WTC11 (cell line): Measurements from ENCODE around the gene CELSR1. TPM values are rescaled to one million over a fixed set of nuclear protein-coding genes. Genes with fewer than 3 reads are reported as not detected.
A peak's percentile ranks its signal among the peaks of the same experiment; 100 is the strongest.

Experiments
- ATAC-seq: fragments of 200-7000 bp; cut with Tn5 transposase; 2 replicates; pipeline ENCODE4 v1.10.0; 2021; ENCODE audit warnings: mild to moderate bottlenecking, moderate library complexity
- CTCF ChIA-PET: fragments of 300-600 bp; sonication (Branson Sonifier 250); formaldehyde crosslinking; loops from one replicate; lab custom pipeline; 2021; ENCODE audit warnings: antibody characterized with exemption; lab: Charles Lee
- POLR2A ChIA-PET: fragments of 350-600 bp; sonication (Branson Sonifier 250); formaldehyde crosslinking; loops from one replicate; lab custom pipeline; 2021; ENCODE audit warnings: antibody characterized with exemption; lab: Charles Lee
- DNase-seq: peaks from one replicate; pipeline ENCODE4 v3.0.0; 2021; ENCODE audit warnings: low spot score
- H3K27ac Mint-ChIP-seq: 2 replicates; pipeline ENCODE4 v1.8.0; 2021; ENCODE audit warnings: mixed read lengths
- H3K27me3 Mint-ChIP-seq: 2 replicates; pipeline ENCODE4 v1.8.0; 2021; ENCODE audit warnings: low read depth, mild to moderate bottlenecking, moderate library complexity, mixed read lengths
- H3K36me3 Mint-ChIP-seq: 2 replicates; pipeline ENCODE4 v1.8.0; 2021; ENCODE audit warnings: mixed read lengths
- H3K4me1 Mint-ChIP-seq: 2 replicates; pipeline ENCODE4 v1.8.0; 2022; ENCODE audit warnings: mixed read lengths
- H3K4me3 Mint-ChIP-seq: 2 replicates; pipeline ENCODE4 v1.8.0; 2021; ENCODE audit warnings: mild to moderate bottlenecking, moderate library complexity, mixed read lengths
- H3K9me3 Mint-ChIP-seq: 2 replicates; pipeline ENCODE4 v1.8.0; 2021; ENCODE audit warnings: mixed read lengths
- CDX4 ChIP-seq: fragments of 250-450 bp; sonication (Bioruptor Pico); IDR thresholded peaks from 2 replicates; pipeline ENCODE4 v1.9.0; 2021; ENCODE audit warnings: moderate library complexity, mild to moderate bottlenecking, inconsistent platforms, borderline replicate concordance
- E2F1 ChIP-seq: sonication (generic); formaldehyde crosslinking; IDR thresholded peaks from 2 replicates; pipeline ENCODE4 v1.8.0; 2022; ENCODE audit warnings: mild to moderate bottlenecking, missing genetic modification reagents
- EMX1 ChIP-seq: fragments of 250-450 bp; sonication (Bioruptor Pico); IDR thresholded peaks from 2 replicates; pipeline ENCODE4 v1.8.0; 2021; ENCODE audit warnings: mild to moderate bottlenecking
- FOXP4 ChIP-seq: sonication (generic); formaldehyde crosslinking; IDR thresholded peaks from 2 replicates; pipeline ENCODE4 v1.8.0; 2022; ENCODE audit warnings: mild to moderate bottlenecking, missing genetic modification reagents
- IRF2 ChIP-seq: sonication (generic); formaldehyde crosslinking; IDR thresholded peaks from 2 replicates; pipeline ENCODE4 v1.8.0; 2022; ENCODE audit warnings: low read depth, missing genetic modification reagents, borderline replicate concordance
- MAX ChIP-seq: sonication (generic); formaldehyde crosslinking; IDR thresholded peaks from 2 replicates; pipeline ENCODE4 v1.8.0; 2022; ENCODE audit warnings: mild to moderate bottlenecking, missing genetic modification reagents
- MLX ChIP-seq: sonication (generic); formaldehyde crosslinking; IDR thresholded peaks from 2 replicates; pipeline ENCODE4 v1.8.1; 2023; ENCODE audit warnings: mild to moderate bottlenecking, missing genetic modification reagents, moderate library complexity
- NFATC4 ChIP-seq: fragments of 250-450 bp; sonication (Bioruptor Pico); IDR thresholded peaks from 2 replicates; pipeline ENCODE4 v1.9.0; 2021; ENCODE audit warnings: mild to moderate bottlenecking
- NR2C2 ChIP-seq: sonication (generic); formaldehyde crosslinking; IDR thresholded peaks from 2 replicates; pipeline ENCODE4 v1.8.0; 2022; ENCODE audit warnings: mild to moderate bottlenecking, missing genetic modification reagents
- RELA ChIP-seq: sonication (generic); formaldehyde crosslinking; IDR thresholded peaks from 2 replicates; pipeline ENCODE4 v1.8.1; 2022; ENCODE audit warnings: missing genetic modification reagents, mild to moderate bottlenecking, borderline replicate concordance
- USF2 ChIP-seq: sonication (generic); formaldehyde crosslinking; IDR thresholded peaks from 2 replicates; pipeline ENCODE4 v1.8.1; 2023; ENCODE audit warnings: mild to moderate bottlenecking, missing genetic modification reagents, moderate library complexity
- ZNF121 ChIP-seq: sonication (generic); formaldehyde crosslinking; IDR thresholded peaks from 2 replicates; pipeline ENCODE4 v1.8.0; 2023; ENCODE audit warnings: missing genetic modification reagents
- ZNF317 ChIP-seq: sonication (generic); formaldehyde crosslinking; IDR thresholded peaks from 2 replicates; pipeline ENCODE4 v1.8.1; 2023; ENCODE audit warnings: low read depth, mild to moderate bottlenecking, moderate library complexity, missing genetic modification reagents, borderline replicate concordance
- ZNF423 ChIP-seq: fragments of 250-450 bp; sonication (Bioruptor Pico); IDR thresholded peaks from 2 replicates; pipeline ENCODE4 v2.1.2; 2022; ENCODE audit warnings: mild to moderate bottlenecking, moderate library complexity
- ZNF532 ChIP-seq: fragments of 250-450 bp; sonication (Bioruptor Pico); IDR thresholded peaks from 2 replicates; pipeline ENCODE4 v1.9.0; 2021; ENCODE audit warnings: mild to moderate bottlenecking, borderline replicate concordance
- ZNF671 ChIP-seq: fragments of 250-450 bp; sonication (Bioruptor Pico); IDR thresholded peaks from 2 replicates; pipeline ENCODE4 v1.8.0; 2021; ENCODE audit warnings: mild to moderate bottlenecking
- ZSCAN18 ChIP-seq: fragments of 250-450 bp; sonication (Bioruptor Pico); IDR thresholded peaks from 2 replicates; pipeline ENCODE4 v2.1.2; 2022; ENCODE audit warnings: mild to moderate bottlenecking, moderate library complexity
- total RNA-seq: library from RNA; stranded (reverse); gene quantifications from 3 replicates; pipeline ENCODE4 v1.2.3, GENCODE V29; 2021

CELSR1 gene
- total RNA-seq, 1 experiment from 2014 or later = 16.8 TPM

GRCh38 chr22:46469711-46470110 lies 67.7 kb downstream of the CELSR1 start (continued):
- no peak for TF ChIP-seq CDX4 (CRISPR knock-in tag)
- TF ChIP-seq EMX1 = no peak

- H3K36me3 Mint-ChIP-seq = no peaks in the 10 kb centered on the region; the same call in 1 of the 2 replicates
- no peak for ATAC-seq
- POLR2A ChIA-PET = no interaction called here
Observed at GRCh38 chr22:46467006-46467405, 70.4 kb downstream of the CELSR1 start.

GRCh38 chr22:46466255-46466676 lies 71.2 kb downstream of the CELSR1 start:
- no peak for ATAC-seq
- no peak for TF ChIP-seq ZNF532
- TF ChIP-seq ZNF671 = no peak
- 0 out of 2 replicates have a peak, but pooled peaks have one; percentile 46 for TF ChIP-seq ZNF121 (CRISPR knock-in tag)
- TF ChIP-seq NR2C2 (CRISPR knock-in tag) = no peak
- TF ChIP-seq NFATC4 (CRISPR knock-in tag) = no peak
- no peak for TF ChIP-seq MAX
- no peak for TF ChIP-seq ZNF423 (CRISPR knock-in tag)
- CTCF ChIA-PET = no interaction called here

More at GRCh38 chr22:46467006-46467405, 70.4 kb downstream of the CELSR1 start:
- CTCF ChIA-PET = no interaction called here
- Mint-ChIP-seq H3K27ac (no peak overlapping the region), H3K27me3 (no peaks in the 10 kb centered on the region), H3K4me1 (no peaks in the 10 kb centered on the region), H3K4me3 (no peak overlapping the region), H3K9me3 (no peaks in the 10 kb centered on the region)
- no peak for DNase-seq
- no peak for TF ChIP-seq ZNF317 (CRISPR knock-in tag)
- TF ChIP-seq MLX = no peak

GRCh38 chr22:46465793-46466192 lies 71.6 kb downstream of the CELSR1 start:
- no peak overlapping the region for H3K27ac Mint-ChIP-seq
- DNase-seq (no peak), ATAC-seq (no peak)
- H3K36me3 Mint-ChIP-seq = no peaks in the 10 kb centered on the region; the same call in 1 of the 2 replicates
- CTCF ChIA-PET = no interaction called here
- H3K4me1 Mint-ChIP-seq = no peaks in the 10 kb centered on the region
- H3K4me3 Mint-ChIP-seq = no peak overlapping the region
- H3K9me3 Mint-ChIP-seq = no peaks in the 10 kb centered on the region
- POLR2A ChIA-PET = no interaction called here
- H3K27me3 Mint-ChIP-seq = no peaks in the 10 kb centered on the region
- no peak for TF ChIP-seq NFATC4 (CRISPR knock-in tag)
- TF ChIP-seq ZSCAN18 (CRISPR knock-in tag) = no peak
- no peak for TF ChIP-seq FOXP4 (CRISPR knock-in tag)
- TF ChIP-seq MLX = no peak
- TF ChIP-seq IRF2 (CRISPR knock-in tag) = no peak
- no peak for TF ChIP-seq RELA (CRISPR knock-in tag)
- no peak for TF ChIP-seq USF2 (CRISPR knock-in tag)
- TF ChIP-seq E2F1 (CRISPR knock-in tag) = no peak

More at GRCh38 chr22:46466255-46466676, 71.2 kb downstream of the CELSR1 start:
- no peak overlapping the region for H3K27ac Mint-ChIP-seq
- H3K36me3 Mint-ChIP-seq = no peaks in the 10 kb centered on the region; the same call in 1 of the 2 replicates
- no peaks in the 10 kb centered on the region for H3K4me1 Mint-ChIP-seq
- POLR2A ChIA-PET = no interaction called here
- no peaks in the 10 kb centered on the region for H3K9me3 Mint-ChIP-seq
- no peak overlapping the region for H3K4me3 Mint-ChIP-seq
- DNase-seq = no peak
- no peaks in the 10 kb centered on the region for H3K27me3 Mint-ChIP-seq
